IMR-90 (cell line): ENCODE results near the gene DUXB. TPM values are rescaled to one million over a fixed set of nuclear protein-coding genes. Genes with fewer than 3 reads are reported as not detected.

Experiments
- ATAC-seq: fragments of 200-7000 bp; cut with Tn5 transposase; 2 replicates; pipeline ENCODE4 v1.9.1; 2020; ENCODE audit warnings: low read depth, mild to moderate bottlenecking, moderate library complexity
- BruUV-seq: library from RNA; stranded (reverse); fragments of 400-500 nt; replicated peaks from 2 replicates; lab custom pipeline; 2021; lab: Mats Ljungman, UMichigan
- CTCF ChIA-PET: fragments of 300-600 bp; formaldehyde crosslinking; extraction: SDS; loops from one replicate; lab custom pipeline; 2021; ENCODE audit warnings: antibody characterized with exemption; lab: Yijun Ruan, JAX
- POLR2A ChIA-PET: fragments of 300-600 bp; sonication (Branson Sonifier 250); formaldehyde crosslinking; loops from one replicate; lab custom pipeline; 2022; ENCODE audit warnings: antibody characterized with exemption; ENCODE audit not compliant: unreplicated experiment; lab: Charles Lee
- DNase-seq: peaks from one replicate; pipeline ENCODE4 v3.0.0; 2013
- H2AFZ ChIP-seq: replicated peaks from 2 replicates; pipeline ENCODE3; 2013; ENCODE audit warnings: low read length, mild to moderate bottlenecking; ENCODE audit not compliant: poor library complexity
- H2AK5ac ChIP-seq: 2 replicates; pipeline ENCODE4 v1.6.1; 2013; ENCODE audit warnings: low read depth, low read length, inconsistent platforms
- H2AK9ac ChIP-seq: replicated peaks from 2 replicates; pipeline ENCODE3; 2013; ENCODE audit warnings: mild to moderate bottlenecking, low read depth, low read length, moderate library complexity; ENCODE audit not compliant: poor library complexity
- H2BK120ac ChIP-seq: 2 replicates; pipeline ENCODE4 v1.6.1; 2013; ENCODE audit warnings: low read depth, low read length, inconsistent platforms
- H2BK15ac ChIP-seq: 3 replicates; pipeline ENCODE4 v1.6.1; 2013; ENCODE audit warnings: low read depth, low read length, inconsistent platforms
- H2BK20ac ChIP-seq: 2 replicates; pipeline ENCODE4 v1.6.1; 2013; ENCODE audit warnings: low read depth, mild to moderate bottlenecking, inconsistent platforms, low read length, moderate library complexity
- H2BK5ac ChIP-seq: 2 replicates; pipeline ENCODE4 v1.6.1; 2013; ENCODE audit warnings: mild to moderate bottlenecking, low read depth, low read length, inconsistent platforms; ENCODE audit not compliant: poor library complexity, severe bottlenecking
- H3K14ac ChIP-seq: replicated peaks from 2 replicates; pipeline ENCODE4 v1.6.1; 2013; ENCODE audit warnings: low read depth, low read length, inconsistent platforms
- H3K18ac ChIP-seq: 2 replicates; pipeline ENCODE4 v1.6.1; 2013; ENCODE audit warnings: low read depth, low read length, control low read depth
- H3K23ac ChIP-seq: 2 replicates; pipeline ENCODE4 v1.6.1; 2013; ENCODE audit warnings: low read depth, low read length, inconsistent platforms
- H3K27ac ChIP-seq: 2 replicates; pipeline ENCODE4 v1.5.1; 2013; ENCODE audit warnings: mild to moderate bottlenecking, control low read depth, low read length; ENCODE audit not compliant: insufficient read depth
- H3K27me3 ChIP-seq: 2 replicates; pipeline ENCODE4 v1.6.1; 2013; ENCODE audit warnings: low read length; ENCODE audit not compliant: control insufficient read depth, insufficient read depth
- H3K36me3 ChIP-seq: 2 replicates; pipeline ENCODE4 v1.6.1; 2013; ENCODE audit warnings: low read length, mixed read lengths; ENCODE audit not compliant: control insufficient read depth, insufficient read depth
- H3K4ac ChIP-seq: 2 replicates; pipeline ENCODE4 v1.6.1; 2013; ENCODE audit warnings: low read depth, low read length, inconsistent platforms
- H3K4me1 ChIP-seq: 2 replicates; pipeline ENCODE4 v1.6.1; 2013; ENCODE audit warnings: low read length, mixed read lengths; ENCODE audit not compliant: control insufficient read depth, insufficient read depth
- H3K4me2 ChIP-seq: 2 replicates; pipeline ENCODE4 v1.6.1; 2013; ENCODE audit warnings: low read depth, mild to moderate bottlenecking, control low read depth, low read length, moderate library complexity
- H3K4me3 ChIP-seq: 2 replicates; pipeline ENCODE4 v1.5.1; 2013; ENCODE audit warnings: low read depth, mild to moderate bottlenecking, control low read depth, low read length, moderate library complexity; ENCODE audit not compliant: insufficient read depth
- H3K56ac ChIP-seq: 2 replicates; pipeline ENCODE4 v1.6.1; 2013; ENCODE audit warnings: low read length, inconsistent platforms; ENCODE audit not compliant: insufficient read depth; ENCODE audit errors: extremely low read depth
- H3K79me1 ChIP-seq, 2 experiments: 2 replicates each; pipeline ENCODE4 v1.6.1; 2013; ENCODE audit warnings: low read length in 2 of 2, inconsistent platforms in 1 of 2, low read depth in 1 of 2
- H3K9ac ChIP-seq: 2 replicates; pipeline ENCODE4 v1.6.1; 2013; ENCODE audit warnings: low read depth, low read length, control low read depth
- H3K9me1 ChIP-seq: 2 replicates; pipeline ENCODE4 v1.6.1; 2013; ENCODE audit warnings: low read length, inconsistent platforms; ENCODE audit not compliant: insufficient read depth
- H3K9me3 ChIP-seq: 2 replicates; pipeline ENCODE4 v1.6.1; 2013; ENCODE audit warnings: low read length; ENCODE audit not compliant: control insufficient read depth, insufficient read depth
- H4K20me1 ChIP-seq: 2 replicates; pipeline ENCODE4 v1.6.1; 2013; ENCODE audit warnings: low read length, inconsistent platforms; ENCODE audit not compliant: insufficient read depth
- H4K5ac ChIP-seq: 2 replicates; pipeline ENCODE4 v1.6.1; 2013; ENCODE audit warnings: mild to moderate bottlenecking, low read depth, low read length, control low read depth
- H4K8ac ChIP-seq, 2 experiments: 2 replicates each; pipeline ENCODE4 v1.6.1; 2013; ENCODE audit warnings: low read depth in 2 of 2, low read length in 2 of 2, control low read depth in 1 of 2, inconsistent platforms in 1 of 2
- H4K91ac ChIP-seq: 2 replicates; pipeline ENCODE4 v1.6.1; 2013; ENCODE audit warnings: low read depth, low read length, inconsistent platforms; ENCODE audit not compliant: insufficient read depth
- BHLHE40 ChIP-seq: fragments of 150-350 bp; IDR thresholded peaks from 2 replicates; pipeline ENCODE4 v1.6.1; 2016; ENCODE audit warnings: mild to moderate bottlenecking, low read depth, low read length
- WGBS, 2 experiments: methylation state at CpG; one replicate each; pipeline versions ENCODE4 v1.1.5 to v1.1.7; 2013; ENCODE audit warnings: missing lambda C conversion rate in 2 of 2; ENCODE audit not compliant: insufficient read length in 1 of 2; ENCODE audit errors: extremely low coverage in 2 of 2; 5-methylcytosine and 5-hydroxymethylcytosine counted together
- dilution Hi-C: fragments of 300-500 bp; cut with HindIII; formaldehyde crosslinking; loops from one replicate; pipeline ENCODE4 v1.14.3; 2018; ENCODE audit warnings: low sequenced_read_pairs; ENCODE audit not compliant: unreplicated experiment
- in situ Hi-C: fragments of 300-500 bp; cut with MboI; formaldehyde crosslinking; loops from 3 replicates; pipeline ENCODE4 v1.14.3; 2019; ENCODE audit warnings: low sequenced_read_pairs, inconsistent platforms, mixed read lengths
- intact Hi-C: fragments of 100-400 bp; cut with micrococcal nuclease; formaldehyde crosslinking; loops from 2 replicates; pipeline ENCODE4 v1.10.0; 2022
- polyA plus RNA-seq, 3 experiments: library from polyadenylated mRNA; depleted of rRNA; stranded (reverse); fragments of >200 nt; gene quantifications; 2 replicates each; pipeline ENCODE4 v1.2.3, GENCODE V29; 2012; ENCODE audit warnings: low replicate concordance in 1 of 3
- total RNA-seq: library from RNA; depleted of rRNA; stranded (reverse); fragments of >200 nt; gene quantifications from 2 replicates; pipeline ENCODE4 v1.2.3, GENCODE V29; 2012

The DUXB gene
- total and polyA plus RNA-seq, 2 of the 4 experiments (the other 2 are of a cell fraction): not detected

DNA sequence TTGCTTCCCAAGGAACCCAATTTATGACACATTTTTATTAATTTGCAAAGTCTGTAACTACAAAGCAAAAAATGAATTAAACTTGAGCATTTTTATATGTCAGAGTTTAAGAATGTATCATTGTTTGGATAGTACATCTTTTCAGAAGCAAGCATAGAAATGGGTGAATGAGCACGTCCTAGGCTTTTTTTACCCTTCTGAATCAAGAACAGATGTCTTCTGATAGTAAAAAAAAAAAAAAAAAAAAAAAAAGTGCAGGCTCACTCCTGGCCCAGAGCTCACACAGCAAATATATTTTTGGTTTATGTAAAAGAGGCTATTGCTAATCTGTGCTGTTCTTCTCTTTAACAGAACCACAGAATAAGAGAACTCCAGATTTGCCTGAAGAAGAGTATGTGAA, 47.3 kb downstream of the DUXB start:
- Histone ChIP-seq H2BK120ac (no peak overlapping the region), H3K4me1 (peaks cover 5% of the 10 kb centered on the region), H3K18ac (no peak overlapping the region), H3K56ac (no peak overlapping the region), H3K27me3 (no peaks in the 10 kb centered on the region), H3K14ac (no peak overlapping the region), H3K4me3 (no peak overlapping the region), H3K9ac (no peak overlapping the region), H4K8ac (no peak overlapping the region), H3K4me2 (no peak overlapping the region; the same call in 1 of the 2 replicates), H3K4ac (no peak overlapping the region), H2BK15ac (no peak overlapping the region), H2BK20ac (no peak overlapping the region), H3K79me1 (peaks cover 8 to 37% of the 10 kb centered on the region in 2 experiments), H3K27ac (peak overlapping the region; percentile 42; the same call in 1 of the 2 replicates), H2AK5ac (no peak overlapping the region), H4K5ac (no peak overlapping the region), H4K91ac (no peak overlapping the region), H2BK5ac (no peak overlapping the region), H2AK9ac (no peak overlapping the region), H3K36me3 (peaks cover 27% of the 10 kb centered on the region), H2AFZ (no peak overlapping the region), H3K9me1 (peaks cover 5% of the 10 kb centered on the region), H3K23ac (no peak overlapping the region), H4K20me1 (peaks cover 54% of the 10 kb centered on the region), H3K9me3 (no peaks in the 10 kb centered on the region)
- DNase-seq (peak; percentile 76), ATAC-seq (peak; percentile 61)
- no peak for TF ChIP-seq BHLHE40
- in situ Hi-C loops: no loop called here
- BruUV-seq: no TSS peak
- no CpG with 5 or more reads among the region's 1 CpG for WGBS, 2 experiments
- dilution Hi-C loops: no loop called here
- ChIA-PET CTCF (no interaction called here), POLR2A (interaction anchor here (0.6 kb wide), 1 partner anchor 101 kb away, joined by 5 read pairs; no protein-coding TSS in a partner anchor)
- intact Hi-C loops: no loop called here
